GM12878 (cell line): ENCODE data around the gene FXYD1. TPM values are rescaled to one million over a fixed set of nuclear protein-coding genes. Genes with fewer than 3 reads are reported as not detected.
A peak's percentile ranks its signal among the peaks of the same experiment; 100 is the strongest.

ENCODE experiments used
- ATAC-seq: fragments of 200-7000 bp; cut with Tn5 transposase; 3 replicates; pipeline ENCODE4 v1.9.1; 2020; ENCODE audit warnings: mild to moderate bottlenecking, moderate library complexity
- BruUV-seq: library from RNA; stranded (reverse); fragments of 400-500 nt; replicated peaks from 2 replicates; lab custom pipeline; 2021; lab: Mats Ljungman, UMichigan
- CTCF ChIA-PET: fragments of 300-600 bp; sonication (Branson Sonifier 250); formaldehyde crosslinking; extraction: SDS; loops from one replicate; lab custom pipeline; 2021; ENCODE audit warnings: inconsistent platforms; lab: Yijun Ruan, JAX
- POLR2A ChIA-PET: fragments of 350-600 bp; formaldehyde crosslinking; extraction: SDS; loops from one replicate; lab custom pipeline; 2021; ENCODE audit warnings: inconsistent platforms; lab: Charles Lee
- RAD21 ChIA-PET: fragments of 300-600 bp; sonication (Branson Sonifier 250); formaldehyde crosslinking; loops from one replicate; lab custom pipeline; 2023; ENCODE audit warnings: antibody characterized with exemption; ENCODE audit not compliant: unreplicated experiment; lab: Charles Lee
- SMC1A ChIA-PET: fragments of 300-600 bp; sonication (Branson Sonifier 250); formaldehyde crosslinking; loops from one replicate; lab custom pipeline; 2023; ENCODE audit not compliant: unreplicated experiment, uncharacterized antibody; lab: Charles Lee
- DNase-seq: peaks from one replicate; pipeline ENCODE4 v3.0.0-alpha.2; 2011; ENCODE audit warnings: low read depth, low spot score
- FAIRE-seq: peaks from 3 replicates; lab custom pipeline; 2011; peaks lifted over from hg19 to GRCh38; lab: Jason Lieb, UNC
- H2AFZ ChIP-seq: 2 replicates; pipeline ENCODE4 v1.6.0; 2011; ENCODE audit warnings: low read depth, low read length, control low read depth; ENCODE audit not compliant: control insufficient read depth
- H3K27ac ChIP-seq: 2 replicates; pipeline ENCODE4 v1.5.1; 2011; ENCODE audit warnings: control low read depth; ENCODE audit not compliant: control insufficient read depth, insufficient read depth
- H3K27me3 ChIP-seq, 2 experiments: replicated peaks in 1 of 2; 2 replicates each; pipeline versions ENCODE4 v1.6.0 to v1.6.1; 2011; ENCODE audit warnings: low read length in 1 of 2; ENCODE audit not compliant: control insufficient read depth in 2 of 2, insufficient read depth in 2 of 2
- H3K36me3 ChIP-seq, 2 experiments: 2 replicates each; pipeline ENCODE4 v1.5.1; 2011; ENCODE audit warnings: low read length in 1 of 2; ENCODE audit not compliant: control insufficient read depth in 2 of 2, insufficient read depth in 2 of 2
- H3K4me1 ChIP-seq: 2 replicates; pipeline ENCODE4 v1.6.1; 2011; ENCODE audit warnings: mild to moderate bottlenecking, low read length, moderate library complexity, mixed read lengths; ENCODE audit not compliant: control insufficient read depth, insufficient read depth
- H3K4me2 ChIP-seq: 2 replicates; pipeline ENCODE4 v1.6.0; 2011; ENCODE audit warnings: control low read depth; ENCODE audit not compliant: control insufficient read depth, insufficient read depth
- H3K4me3 ChIP-seq: fragments of 200-600 bp; sonication (generic); 2 replicates; pipeline ENCODE4 v1.5.1; 2016
- H3K79me2 ChIP-seq: 2 replicates; pipeline ENCODE4 v1.6.0; 2011; ENCODE audit warnings: low read length; ENCODE audit not compliant: control insufficient read depth, insufficient read depth
- H3K9ac ChIP-seq: 2 replicates; pipeline ENCODE4 v1.8.0; 2011; ENCODE audit warnings: low read length, control low read depth, mixed read lengths; ENCODE audit not compliant: control insufficient read depth, insufficient read depth
- H3K9me3 ChIP-seq: replicated peaks from 3 replicates; pipeline ENCODE4 v1.5.1; 2011; ENCODE audit warnings: mild to moderate bottlenecking, low read length; ENCODE audit not compliant: control insufficient read depth, insufficient read depth
- H4K20me1 ChIP-seq: 2 replicates; pipeline ENCODE4 v1.6.0; 2011; ENCODE audit not compliant: control insufficient read depth, insufficient read depth
- CHD2 ChIP-seq: IDR thresholded peaks from 2 replicates; pipeline ENCODE4 v1.6.1; 2011; ENCODE audit warnings: low read depth, low read length, improper control_type of control experiment, borderline replicate concordance
- EP300 ChIP-seq, 2 experiments: fragments of 150-350 bp in 1 of 2; IDR thresholded peaks; 2 replicates each; pipeline ENCODE4 v1.6.1; 2011 to 2012; ENCODE audit warnings: low read depth in 2 of 2, low read length in 2 of 2, borderline replicate concordance in 1 of 2, improper control_type of control experiment in 1 of 2, inconsistent platforms in 1 of 2; ENCODE audit not compliant: control insufficient read depth in 1 of 2
- IKZF1 ChIP-seq: fragments of 450-650 bp; conservative IDR thresholded peaks from 2 replicates; pipeline ENCODE4 v1.6.1; 2017; ENCODE audit warnings: antibody characterized with exemption, mild to moderate bottlenecking
- MTA2 ChIP-seq: fragments of 450-650 bp; IDR thresholded peaks from 2 replicates; pipeline ENCODE4 v1.6.1; 2016; ENCODE audit warnings: low read depth, mild to moderate bottlenecking, moderate library complexity
- NBN ChIP-seq: fragments of 450-650 bp; IDR thresholded peaks from 2 replicates; pipeline ENCODE4 v1.6.1; 2016
- NFYA ChIP-seq: IDR thresholded peaks from 2 replicates; pipeline ENCODE4 v1.6.1; 2011; ENCODE audit warnings: low read depth, mild to moderate bottlenecking, low read length, improper control_type of control experiment, borderline replicate concordance
- NR2F1 ChIP-seq: fragments of 450-650 bp; conservative IDR thresholded peaks from 2 replicates; pipeline ENCODE4 v1.6.1; 2017; ENCODE audit warnings: mild to moderate bottlenecking
- PAX5 ChIP-seq: IDR thresholded peaks from 2 replicates; pipeline ENCODE4 v1.6.1; 2011; ENCODE audit warnings: low read depth, low read length, borderline replicate concordance
- RAD21 ChIP-seq: IDR thresholded peaks from 2 replicates; pipeline ENCODE4 v1.6.1; 2011; ENCODE audit warnings: mild to moderate bottlenecking, low read depth, low read length, moderate library complexity; ENCODE audit not compliant: insufficient read depth
- RELA ChIP-seq: fragments of 450-650 bp; IDR thresholded peaks from 2 replicates; pipeline ENCODE4 v1.8.0; 2014; ENCODE audit warnings: borderline replicate concordance; ENCODE audit not compliant: partially characterized antibody
- SMC3 ChIP-seq: IDR thresholded peaks from 2 replicates; pipeline ENCODE4 v1.6.1; 2011; ENCODE audit warnings: low read length, improper control_type of control experiment, borderline replicate concordance
- SUPT20H ChIP-seq: IDR thresholded peaks from 2 replicates; pipeline ENCODE4 v1.6.1; 2011; ENCODE audit warnings: low read depth, mild to moderate bottlenecking, low read length, moderate library complexity, borderline replicate concordance; ENCODE audit not compliant: control insufficient read depth
- TCF3 ChIP-seq: IDR thresholded peaks from 2 replicates; pipeline ENCODE4 v1.6.1; 2012; ENCODE audit warnings: low read depth, mild to moderate bottlenecking, low read length, borderline replicate concordance; ENCODE audit not compliant: insufficient read depth
- TCF7 ChIP-seq: IDR thresholded peaks from 2 replicates; pipeline ENCODE4 v1.6.1; 2014; ENCODE audit warnings: antibody characterized with exemption, borderline replicate concordance
- YY1 ChIP-seq: IDR thresholded peaks from 2 replicates; pipeline ENCODE4 v1.6.1; 2011; ENCODE audit warnings: low read depth, mild to moderate bottlenecking, low read length
- ZNF207 ChIP-seq: fragments of 450-650 bp; IDR thresholded peaks from 2 replicates; pipeline ENCODE4 v1.6.1; 2014; ENCODE audit warnings: antibody characterized with exemption, mild to moderate bottlenecking, borderline replicate concordance
- WGBS: methylation state at CpG from one replicate; pipeline ENCODE4 v1.1.6; 2016; ENCODE audit warnings: low lambda C conversion rate; ENCODE audit not compliant: insufficient replicate concordance, insufficient coverage; ENCODE audit errors: missing lambda C conversion rate; 5-methylcytosine and 5-hydroxymethylcytosine counted together
- in situ Hi-C: fragments of 300-500 bp; cut with MboI; formaldehyde crosslinking; loops from 9 replicates; pipeline ENCODE4 v1.14.3; 2018; ENCODE audit warnings: mixed read lengths
- intact Hi-C: fragments of 100-400 bp; cut with micrococcal nuclease; formaldehyde crosslinking; loops from one replicate; pipeline ENCODE4 v1.14.2; 2022; ENCODE audit not compliant: unreplicated experiment
- polyA plus RNA-seq, 11 experiments: library from polyadenylated mRNA; depleted of rRNA in 4 of 11; unstranded in 6 of 11; stranded (reverse) in 5 of 11; fragments of >200 nt; fragmentation: Nextera tagmentation in 4 of 11; fragmentation: Illumina TruSeq in 1 of 11; extraction: Ambion mirVana in 4 of 11; extraction: Trizol in 1 of 11; gene quantifications; 1 replicate in 1 of 11; 2 replicates in 10 of 11; pipeline versions ENCODE4 v1.2.1 to v1.2.3, GENCODE V29; 2011 to 2016; ENCODE audit warnings: inconsistent platforms in 2 of 11, missing spikeins in 2 of 11, low read depth in 1 of 11
- total RNA-seq, 4 experiments: library from RNA; depleted of rRNA in 3 of 4; stranded (reverse); fragments of >200 nt in 3 of 4; fragmentation: Illumina TruSeq in 1 of 4; extraction: Trizol in 1 of 4; gene quantifications; 2 replicates each; pipeline versions ENCODE4 v1.2.1 to v1.2.3, GENCODE V29; 2013 to 2021
- TF ChIP-seq, protein P1 (sequence below): IDR thresholded peaks from 2 replicates; pipeline ENCODE4 v1.6.1; 2012; ENCODE audit warnings: low read depth, low read length, improper control_type of control experiment
- TF ChIP-seq, protein P2 (sequence below), 3 experiments: IDR thresholded peaks in 2 of 3; conservative IDR thresholded peaks in 1 of 3; 2 replicates each; pipeline ENCODE4 v1.5.1; 2011; ENCODE audit warnings: low read depth in 3 of 3, low read length in 3 of 3, mild to moderate bottlenecking in 3 of 3, control low read depth in 2 of 3, moderate library complexity in 2 of 3, inconsistent platforms in 1 of 3, mixed read lengths in 1 of 3; ENCODE audit not compliant: control insufficient read depth in 2 of 3, insufficient read depth in 1 of 3; ENCODE audit errors: extremely low read depth in 1 of 3

The FXYD1 gene
- total and polyA plus RNA-seq, 10 of the 15 experiments (the other 5 are each of a cell fraction or from before 2014, with no cell fraction given) = 0.34 to 1.2 (median 0.49) TPM; not detected in 4

DNA sequence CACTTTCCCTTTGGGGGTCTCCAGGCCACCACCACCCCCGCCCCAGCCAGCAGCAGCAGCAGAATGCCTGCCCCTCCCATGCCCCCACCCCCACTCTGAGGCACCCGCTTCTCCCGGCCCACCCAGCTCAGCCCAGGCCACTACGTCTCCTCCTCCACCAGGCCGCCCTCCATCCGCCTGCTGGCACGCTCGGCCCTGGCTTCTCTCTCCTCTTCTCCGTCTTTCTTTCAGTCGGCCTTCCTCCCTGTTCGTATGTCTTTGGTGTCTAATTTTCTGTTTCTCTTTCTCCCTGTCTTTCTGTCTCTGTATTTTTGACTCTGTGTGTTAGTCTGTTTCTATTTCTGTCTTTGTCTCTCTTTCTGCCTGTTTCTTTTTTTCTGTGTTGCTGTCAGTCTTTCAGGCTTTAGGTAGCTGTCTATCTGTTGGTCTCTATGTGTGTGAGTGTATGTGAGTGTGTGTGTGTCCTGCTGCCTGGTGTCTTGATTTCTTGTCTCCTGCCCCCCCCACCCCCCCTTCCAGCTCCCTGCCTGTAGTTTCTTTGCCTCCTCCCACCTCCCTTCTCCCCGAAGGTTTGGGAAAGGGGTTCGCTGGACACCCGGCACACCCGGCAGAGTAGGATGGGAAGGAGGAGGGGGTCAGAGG lies 3.9 kb upstream of the FXYD1 start, which contains the start of gene LGI4 (continued):
- TF ChIP-seq, protein P1, sequence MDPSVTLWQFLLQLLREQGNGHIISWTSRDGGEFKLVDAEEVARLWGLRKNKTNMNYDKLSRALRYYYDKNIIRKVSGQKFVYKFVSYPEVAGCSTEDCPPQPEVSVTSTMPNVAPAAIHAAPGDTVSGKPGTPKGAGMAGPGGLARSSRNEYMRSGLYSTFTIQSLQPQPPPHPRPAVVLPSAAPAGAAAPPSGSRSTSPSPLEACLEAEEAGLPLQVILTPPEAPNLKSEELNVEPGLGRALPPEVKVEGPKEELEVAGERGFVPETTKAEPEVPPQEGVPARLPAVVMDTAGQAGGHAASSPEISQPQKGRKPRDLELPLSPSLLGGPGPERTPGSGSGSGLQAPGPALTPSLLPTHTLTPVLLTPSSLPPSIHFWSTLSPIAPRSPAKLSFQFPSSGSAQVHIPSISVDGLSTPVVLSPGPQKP = no peak
- TF ChIP-seq TCF3 = no peak

DNA sequence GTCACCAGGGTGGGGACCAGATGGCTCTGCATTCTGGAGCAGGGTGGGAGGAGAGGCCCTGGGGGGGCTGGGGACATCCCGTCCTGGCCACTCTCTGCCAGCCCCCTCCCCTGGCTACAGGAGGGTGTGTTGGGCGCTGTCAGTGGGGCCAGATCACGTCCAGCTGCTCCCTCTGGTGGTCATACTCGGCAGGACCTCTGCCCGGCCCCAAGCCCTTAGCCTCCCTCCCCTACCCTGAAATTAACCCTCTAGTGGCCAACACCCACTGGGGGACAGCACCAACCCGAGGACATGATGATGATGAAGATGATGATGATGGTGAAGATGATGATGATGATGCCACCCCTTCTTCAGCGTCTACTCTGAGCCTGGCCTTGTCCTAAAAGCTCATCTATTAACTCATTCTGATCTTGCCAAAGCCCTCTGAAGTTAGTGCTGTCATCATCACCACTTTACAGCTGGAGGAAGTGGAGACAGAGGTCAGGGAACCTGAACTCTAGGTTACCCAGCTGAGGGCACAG lies 3.2 kb upstream of the FXYD1 start:
- ChIA-PET SMC1A (interaction anchor here (0.6 to 3.8 kb wide), 11 partner anchors 11 to 120 kb away, joined by 3 to 30 read pairs (median 4); partner anchors contain the start of gene FXYD3), CTCF (interaction anchor here (0.7 to 5.0 kb wide), 28 partner anchors 8 to 135 kb away, joined by 3 to 75 read pairs (median 4); partner anchors contain the start of genes FXYD3 and GRAMD1A), POLR2A (interaction anchor here (1.0 to 1.3 kb wide), 2 partner anchors 12 to 69 kb away, joined by 3 read pairs; no protein-coding TSS in a partner anchor), RAD21 (interaction anchor here (0.6 to 3.0 kb wide), 10 partner anchors 11 to 91 kb away, joined by 3 to 30 read pairs (median 4); partner anchors contain the start of gene FXYD5)
- 3% methylated on average over 6 of the region's 7 CpGs for WGBS
- Histone ChIP-seq H3K9me3 (no peaks in the 10 kb centered on the region), H3K79me2 (no peaks in the 10 kb centered on the region), H4K20me1 (no peaks in the 10 kb centered on the region), H3K4me3 (no peak overlapping the region), H3K9ac (no peak overlapping the region), H3K4me1 (peaks cover 4% of the 10 kb centered on the region; the same call in 1 of the 2 replicates), H3K27ac (no peak overlapping the region), H3K4me2 (no peak overlapping the region), H2AFZ (no peak overlapping the region), H3K27me3 (no peaks in the 10 kb centered on the region), H3K36me3 (no peaks in the 10 kb centered on the region)
- ATAC-seq (peak; percentile 97), FAIRE-seq (no peak), DNase-seq (no peak)
- intact Hi-C loops (loop anchor here (1.0 to 10.0 kb wide), 3 partner anchors 21 to 161 kb away; no protein-coding TSS in a partner anchor), in situ Hi-C loops (loop anchor here (5.0 kb wide), 1 partner anchor 68 kb away; no protein-coding TSS in a partner anchor)
- BruUV-seq = no TSS peak
- TF ChIP-seq SUPT20H = no peak
- 0 out of 2 replicates have a peak, but pooled peaks have one; percentile 12 for TF ChIP-seq CHD2
- 0 out of 2 replicates have a peak, but pooled peaks have one; percentile 46 for TF ChIP-seq ZNF207
- TF ChIP-seq MTA2 = peak; percentile 22; the same call in 1 of the 2 replicates
- TF ChIP-seq PAX5 = 0 out of 2 replicates have a peak, but pooled peaks have one; percentile 13
- TF ChIP-seq IKZF1 = no peak
- TF ChIP-seq, protein P2, sequence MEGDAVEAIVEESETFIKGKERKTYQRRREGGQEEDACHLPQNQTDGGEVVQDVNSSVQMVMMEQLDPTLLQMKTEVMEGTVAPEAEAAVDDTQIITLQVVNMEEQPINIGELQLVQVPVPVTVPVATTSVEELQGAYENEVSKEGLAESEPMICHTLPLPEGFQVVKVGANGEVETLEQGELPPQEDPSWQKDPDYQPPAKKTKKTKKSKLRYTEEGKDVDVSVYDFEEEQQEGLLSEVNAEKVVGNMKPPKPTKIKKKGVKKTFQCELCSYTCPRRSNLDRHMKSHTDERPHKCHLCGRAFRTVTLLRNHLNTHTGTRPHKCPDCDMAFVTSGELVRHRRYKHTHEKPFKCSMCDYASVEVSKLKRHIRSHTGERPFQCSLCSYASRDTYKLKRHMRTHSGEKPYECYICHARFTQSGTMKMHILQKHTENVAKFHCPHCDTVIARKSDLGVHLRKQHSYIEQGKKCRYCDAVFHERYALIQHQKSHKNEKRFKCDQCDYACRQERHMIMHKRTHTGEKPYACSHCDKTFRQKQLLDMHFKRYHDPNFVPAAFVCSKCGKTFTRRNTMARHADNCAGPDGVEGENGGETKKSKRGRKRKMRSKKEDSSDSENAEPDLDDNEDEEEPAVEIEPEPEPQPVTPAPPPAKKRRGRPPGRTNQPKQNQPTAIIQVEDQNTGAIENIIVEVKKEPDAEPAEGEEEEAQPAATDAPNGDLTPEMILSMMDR (IDR thresholded peaks at IDR 0.05 in 2 of 3, conservative IDR thresholded peaks at IDR 0.05 in 1 of 3; ENCODE audit: control insufficient read depth in 2 of 3, extremely low read depth in 1 of 3, insufficient read depth in 1 of 3, low read depth in 3 of 3, low read length in 3 of 3) = peak; percentile 78 to 92 (median 84)
- TF ChIP-seq RAD21 = peak; percentile 51
- no peak for TF ChIP-seq TCF7
- 0 out of 2 replicates have a peak, but pooled peaks have one; percentile 45 for TF ChIP-seq NBN
- TF ChIP-seq NFYA = no peak
- TF ChIP-seq YY1 = 0 out of 2 replicates have a peak, but pooled peaks have one; percentile 54
- peak; percentile 10 for TF ChIP-seq RELA
- peak; percentile 87 for TF ChIP-seq SMC3
- TF ChIP-seq NR2F1 = peak; percentile 44
- TF ChIP-seq EP300 (IDR thresholded peaks at IDR 0.05; ENCODE audit: borderline replicate concordance in 1 of 2, control insufficient read depth in 1 of 2, low read depth in 2 of 2, low read length in 2 of 2) = no peak
